Activated effector memory CD4-positive, alpha-beta T cell treated with anti-CD3 and anti-CD28 coated beads, Interleukin-2, amount 50 U/mL, for 16 hours (primary cell): Measurements from ENCODE around the gene CALM1.
A peak's percentile ranks its signal among the peaks of the same experiment; 100 is the strongest.

ENCODE experiments used
- DNase-seq: peaks from one replicate; pipeline ENCODE4 v3.0.0-alpha.2; 2020

Gene CALM1

GRCh38 chr14:90412058-90412457 is 15.2 kb downstream of the CALM1 start:
- DNase-seq = no peak

GRCh38 chr14:90416720-90417119 is 19.9 kb downstream of the CALM1 start:
- peak; percentile 17 for DNase-seq

DNA sequence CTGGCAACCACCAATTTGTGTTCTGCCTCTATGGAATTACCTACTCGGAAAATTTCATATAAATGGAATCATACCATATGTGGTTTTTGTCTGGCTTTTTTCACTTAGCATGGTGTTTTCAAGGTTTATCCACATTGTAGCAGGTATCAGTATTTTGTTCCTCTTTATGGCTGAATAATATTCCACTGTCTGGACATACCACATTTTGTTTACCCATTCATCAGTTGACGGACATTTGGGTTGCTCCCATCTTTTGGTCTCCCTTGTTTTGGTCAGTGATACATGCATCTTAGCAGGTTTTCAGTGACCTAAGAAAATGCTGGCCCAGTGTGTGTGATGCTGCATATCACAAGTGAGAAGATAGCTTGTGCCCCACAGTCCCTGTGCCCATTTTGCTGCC is 21.2 kb downstream of the CALM1 start:
- DNase-seq = no peak

DNA sequence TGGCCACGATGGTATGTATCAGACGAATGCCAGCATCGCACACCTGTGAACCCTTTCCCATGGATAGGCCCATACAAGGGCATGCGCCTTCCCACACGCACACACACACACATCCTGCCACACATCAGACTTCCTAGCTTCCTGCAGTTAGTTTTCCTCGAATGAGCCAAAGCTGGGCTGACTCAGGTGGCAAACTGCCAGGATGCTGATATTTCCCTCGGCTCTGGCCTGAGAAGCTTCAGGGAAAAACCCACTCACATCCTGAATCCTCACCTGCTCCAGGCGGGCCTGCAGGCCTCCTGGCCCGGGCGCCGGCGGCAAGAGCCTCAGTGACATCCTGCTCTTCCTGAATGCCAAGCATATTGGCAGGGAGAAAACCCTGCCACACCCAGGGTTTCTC is 22.4 kb downstream of the CALM1 start:
- DNase-seq = peak; percentile 42

- DNase-seq = peak; percentile 58
These were observed 24.3 kb downstream of the CALM1 start for GRCh38 chr14:90421001-90421631.

DNA sequence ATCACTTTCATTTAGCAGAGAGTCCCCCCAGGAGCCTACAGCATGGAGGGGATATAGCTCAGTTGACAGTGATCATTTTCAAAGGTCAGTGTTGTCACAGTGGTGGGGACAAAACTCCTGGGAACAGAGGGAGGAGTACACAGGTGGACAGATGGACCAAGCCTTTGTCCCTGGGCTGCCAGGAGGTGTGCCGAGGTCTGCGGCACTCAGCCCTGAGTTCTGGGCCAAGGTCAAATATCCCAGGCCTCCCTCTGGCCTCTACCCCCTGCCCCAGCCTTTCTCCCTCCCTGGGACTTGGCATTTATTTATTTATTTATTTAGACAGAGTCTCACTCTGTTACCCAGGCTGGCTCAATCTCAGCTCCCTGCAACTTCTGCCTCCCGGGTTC is 24.8 kb downstream of the CALM1 start:
- DNase-seq = peak; percentile 10

- peak; percentile 46 for DNase-seq
These were observed 26.3 kb downstream of the CALM1 start for GRCh38 chr14:90423166-90423565.

DNA sequence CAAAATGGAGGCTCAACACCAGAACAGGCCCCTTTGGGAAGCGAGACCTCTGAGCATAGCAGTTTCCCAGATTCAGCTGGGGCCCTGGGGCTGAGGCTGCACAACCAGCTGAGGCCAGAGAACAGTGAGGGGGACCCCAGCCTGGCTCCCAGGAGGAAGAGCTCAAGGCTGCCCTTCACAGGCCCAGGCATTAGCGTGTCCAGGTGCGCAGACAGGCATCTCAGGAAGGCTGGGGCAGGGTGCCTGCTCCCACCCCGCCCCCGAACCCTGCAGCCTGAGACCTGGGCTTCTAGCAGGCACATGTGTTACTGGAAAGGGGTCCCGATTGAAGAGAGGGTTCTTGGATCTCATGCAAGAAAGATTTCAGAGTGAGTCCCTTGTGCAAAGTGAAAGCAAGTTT is 27.2 kb downstream of the CALM1 start:
- peak; percentile 24 for DNase-seq

DNA sequence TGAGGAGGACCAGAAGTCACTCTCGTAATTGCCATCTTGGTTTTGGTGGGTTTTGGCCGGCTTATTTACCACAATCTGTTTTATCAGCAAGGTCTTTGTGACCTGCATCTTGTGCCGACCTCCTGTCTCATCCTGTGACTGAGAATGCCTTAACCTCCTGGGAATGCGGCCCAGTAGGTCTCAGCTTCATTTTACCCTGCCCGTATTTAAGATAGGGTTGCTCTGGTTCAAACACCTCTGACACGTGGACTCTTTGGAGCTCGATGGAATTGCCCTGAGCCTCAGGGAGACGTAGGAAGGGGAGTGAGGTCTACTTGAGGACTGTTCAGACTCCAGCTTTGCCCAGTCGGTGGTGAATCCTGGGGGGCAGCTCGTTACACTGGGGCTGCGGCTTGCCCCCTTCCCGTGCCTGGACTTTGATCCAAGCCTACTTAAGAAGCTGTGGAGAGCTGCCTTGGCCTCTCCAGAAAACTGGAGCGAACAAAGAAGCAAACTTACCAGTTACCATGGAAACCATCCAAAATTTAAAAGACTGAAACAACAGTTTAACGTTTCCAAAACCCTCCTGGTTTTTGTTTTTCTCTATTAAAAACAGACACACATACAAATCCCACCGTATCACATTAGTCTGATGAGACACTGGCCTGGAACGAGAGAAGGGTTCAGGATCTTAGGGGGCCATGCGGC is 28.0 kb downstream of the CALM1 start:
- peak; percentile 38 for DNase-seq

- peak; percentile 27 for DNase-seq
These were observed 28.6 kb downstream of the CALM1 start for GRCh38 chr14:90425373-90425879.

DNA sequence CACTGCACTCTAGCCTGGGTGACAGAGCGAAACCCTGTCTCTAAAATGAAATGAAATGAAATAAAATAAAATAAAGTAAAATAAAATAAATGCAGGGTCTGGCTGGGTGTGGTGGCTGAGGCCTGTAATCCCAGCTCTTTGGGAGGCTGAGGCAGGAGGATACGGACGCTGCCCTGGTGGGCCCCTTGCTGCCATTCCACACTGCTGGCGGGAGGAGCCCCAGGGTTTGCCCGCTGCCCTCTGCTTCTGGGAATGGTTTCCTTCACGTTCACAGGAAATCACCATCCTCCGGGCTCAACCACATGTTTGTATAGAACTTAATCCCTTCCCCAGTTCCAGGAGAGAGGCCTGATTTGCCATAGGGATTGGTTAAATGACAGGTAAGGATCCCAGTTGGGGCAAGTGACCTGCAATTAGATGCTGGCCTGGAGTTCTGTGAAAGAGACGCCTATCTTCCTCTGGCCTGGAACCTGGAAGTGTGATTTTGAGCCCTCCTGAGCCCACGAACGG is 29.3 kb downstream of the CALM1 start:
- peak; percentile 37 for DNase-seq

GRCh38 chr14:90426663-90427062 is 29.8 kb downstream of the CALM1 start:
- DNase-seq = no peak

DNA sequence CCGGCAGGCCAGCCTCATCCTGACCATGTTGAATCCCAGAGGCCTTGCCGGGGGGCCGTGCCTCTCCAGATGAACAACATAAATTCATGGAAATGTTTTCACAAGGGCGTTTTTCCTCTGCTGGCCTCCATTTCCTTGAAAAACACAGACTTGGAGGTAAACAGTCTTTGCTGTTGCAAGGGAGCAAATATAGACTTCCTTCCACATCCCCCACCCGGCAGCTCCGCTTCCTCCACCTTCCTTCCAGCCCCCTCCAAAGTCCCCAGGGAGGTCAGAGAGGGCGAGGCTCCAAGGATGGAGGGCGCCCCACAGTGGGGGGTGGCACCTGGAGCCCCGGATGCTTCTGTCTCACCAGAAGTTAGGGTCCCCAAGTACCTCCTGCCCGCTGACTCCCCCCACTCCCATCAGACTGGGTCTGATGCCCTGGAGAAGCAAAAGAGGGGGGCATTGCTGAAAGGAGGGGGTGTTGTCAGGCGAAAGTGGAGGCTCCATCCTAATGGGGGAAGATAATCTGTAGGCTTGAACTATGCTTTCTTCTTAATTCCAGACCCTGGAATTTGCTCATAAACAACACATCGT is 31.1 kb downstream of the CALM1 start:
- DNase-seq = peak; percentile 53

DNA sequence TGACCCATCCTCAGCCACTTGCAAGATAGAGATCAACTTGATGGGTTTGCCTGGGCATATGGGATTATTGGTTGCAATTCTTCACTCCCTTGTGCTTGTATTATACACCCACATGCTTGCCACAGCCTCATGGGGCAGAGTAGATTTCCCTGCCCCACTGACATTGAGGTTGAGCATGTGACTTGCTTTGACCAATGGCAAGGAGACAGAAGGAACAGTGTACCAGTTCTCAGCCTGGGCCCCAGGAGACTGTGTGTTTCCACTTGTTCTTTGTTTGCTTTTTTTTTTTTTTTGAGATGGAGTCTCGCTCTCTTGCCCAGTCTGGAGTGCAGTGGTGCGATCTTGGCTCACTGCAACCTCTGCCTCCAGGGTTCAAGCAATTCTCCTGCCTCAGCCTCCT is 31.8 kb downstream of the CALM1 start:
- DNase-seq = peak; percentile 44

GRCh38 chr14:90429236-90429635 is 32.4 kb downstream of the CALM1 start:
- DNase-seq = no peak

- peak; percentile 9 for DNase-seq
These were observed 32.9 kb downstream of the CALM1 start for GRCh38 chr14:90429754-90430153.

- DNase-seq = no peak
These were observed 37.7 kb downstream of the CALM1 start for GRCh38 chr14:90434370-90435020.

DNA sequence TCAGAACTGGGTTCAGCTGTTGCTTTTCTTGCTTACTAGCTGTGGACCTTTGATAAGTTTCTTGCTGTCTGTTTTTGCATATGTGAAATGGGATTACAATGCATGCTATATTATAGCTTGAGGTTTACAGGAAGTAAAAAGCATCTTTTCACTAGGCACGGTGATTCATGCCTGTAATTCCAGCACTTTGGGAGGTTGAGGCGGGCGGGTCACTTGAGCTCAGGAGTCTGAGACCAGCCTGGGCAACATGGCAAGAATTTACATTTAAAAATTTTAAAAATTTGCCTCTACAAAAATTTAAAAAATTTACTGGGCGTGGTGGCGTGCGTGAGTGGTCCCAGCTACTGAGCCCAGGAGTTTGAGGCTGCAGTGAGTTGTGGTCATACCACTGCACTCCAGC is 42.0 kb downstream of the CALM1 start:
- no peak for DNase-seq

GRCh38 chr14:90440021-90440451 is 43.2 kb downstream of the CALM1 start:
- no peak for DNase-seq

- no peak for DNase-seq
These were observed 43.8 kb downstream of the CALM1 start for GRCh38 chr14:90440592-90440991.

DNA sequence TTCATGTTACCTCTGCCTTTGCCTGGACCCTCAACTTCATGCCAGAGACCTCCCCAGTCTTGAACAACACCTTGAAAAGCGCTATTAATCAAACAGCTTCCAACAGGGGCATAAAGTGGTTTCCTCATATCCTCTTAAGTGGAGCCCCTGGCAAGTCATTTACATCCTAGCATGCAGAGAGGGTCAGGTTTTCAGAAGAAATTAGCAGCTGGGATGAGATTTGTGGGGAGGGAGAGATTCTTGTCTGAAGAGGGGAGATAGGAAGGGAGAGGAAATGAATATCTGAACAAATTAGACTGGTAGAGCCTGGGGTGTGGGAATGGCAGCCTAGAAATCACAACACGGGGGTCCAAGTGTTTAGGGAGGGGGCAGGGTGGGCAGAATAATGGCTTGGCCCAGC is 45.6 kb downstream of the CALM1 start:
- DNase-seq = no peak

GRCh38 chr14:90443161-90444076 is 46.6 kb downstream of the CALM1 start:
- DNase-seq = no peak
